Prostate gland (tissue), 2 donors: ENCODE data around the gene PCDH9.

ENCODE experiments used
- POLR2A ChIP-seq: fragments of 450-650 bp; IDR thresholded peaks from one replicate; pipeline ENCODE4 v1.6.1; 2016; ENCODE audit warnings: antibody characterized with exemption, mild to moderate bottlenecking
- TF ChIP-seq, protein P1 (sequence below), 4 experiments: fragments of 200-600 bp in 2 of 4; fragments of 450-650 bp in 2 of 4; sonication (generic) in 2 of 4; IDR thresholded peaks; 1 replicate in 3 of 4; 2 replicates in 1 of 4; pipeline ENCODE4 v1.5.1; 2016 to 2019; ENCODE audit warnings: antibody characterized with exemption in 4 of 4, mild to moderate bottlenecking in 2 of 4, moderate library complexity in 2 of 4

DNA sequence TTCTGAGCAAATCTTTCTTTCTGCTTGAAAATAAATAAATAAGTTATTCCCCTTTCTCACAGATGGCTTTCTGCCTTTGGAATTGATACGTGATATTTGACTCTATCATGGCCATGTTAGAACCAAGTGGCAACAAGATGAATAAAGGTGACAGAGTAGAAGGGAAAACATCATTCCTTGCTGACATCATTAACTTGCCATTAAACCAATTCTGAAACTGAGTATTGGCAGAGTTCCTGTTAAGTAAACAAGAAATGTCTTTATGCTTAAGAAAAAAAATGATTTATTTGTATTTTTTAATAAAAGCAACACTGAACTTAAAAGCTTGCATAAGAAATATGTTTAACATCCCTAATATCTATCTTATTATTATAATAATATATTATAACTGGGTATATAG, 828.1 kb downstream of the PCDH9 start:
- TF ChIP-seq, protein P1, sequence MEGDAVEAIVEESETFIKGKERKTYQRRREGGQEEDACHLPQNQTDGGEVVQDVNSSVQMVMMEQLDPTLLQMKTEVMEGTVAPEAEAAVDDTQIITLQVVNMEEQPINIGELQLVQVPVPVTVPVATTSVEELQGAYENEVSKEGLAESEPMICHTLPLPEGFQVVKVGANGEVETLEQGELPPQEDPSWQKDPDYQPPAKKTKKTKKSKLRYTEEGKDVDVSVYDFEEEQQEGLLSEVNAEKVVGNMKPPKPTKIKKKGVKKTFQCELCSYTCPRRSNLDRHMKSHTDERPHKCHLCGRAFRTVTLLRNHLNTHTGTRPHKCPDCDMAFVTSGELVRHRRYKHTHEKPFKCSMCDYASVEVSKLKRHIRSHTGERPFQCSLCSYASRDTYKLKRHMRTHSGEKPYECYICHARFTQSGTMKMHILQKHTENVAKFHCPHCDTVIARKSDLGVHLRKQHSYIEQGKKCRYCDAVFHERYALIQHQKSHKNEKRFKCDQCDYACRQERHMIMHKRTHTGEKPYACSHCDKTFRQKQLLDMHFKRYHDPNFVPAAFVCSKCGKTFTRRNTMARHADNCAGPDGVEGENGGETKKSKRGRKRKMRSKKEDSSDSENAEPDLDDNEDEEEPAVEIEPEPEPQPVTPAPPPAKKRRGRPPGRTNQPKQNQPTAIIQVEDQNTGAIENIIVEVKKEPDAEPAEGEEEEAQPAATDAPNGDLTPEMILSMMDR (IDR thresholded peaks at IDR 0.05): no peak
- no peak for TF ChIP-seq POLR2A
